SJCRH30 (cell line): ENCODE results near the gene GPC1. TPM values are rescaled to one million over a fixed set of nuclear protein-coding genes. Genes with fewer than 3 reads are reported as not detected.
A peak's percentile ranks its signal among the peaks of the same experiment; 100 is the strongest.

Source experiments
- DNase-seq, 2 experiments: peaks; one replicate each; pipeline ENCODE4 v3.0.0-alpha.2; 2015 to 2020
- H3K27ac ChIP-seq: fragments of 250-450 bp; sonication (Bioruptor Pico); 2 replicates; pipeline ENCODE4 v1.5.1; 2020; ENCODE audit warnings: mild to moderate bottlenecking, moderate library complexity
- H3K27me3 ChIP-seq: fragments of 250-450 bp; sonication (Bioruptor Pico); 2 replicates; pipeline ENCODE4 v1.5.1; 2020; ENCODE audit warnings: mild to moderate bottlenecking, moderate library complexity
- H3K36me3 ChIP-seq: fragments of 250-450 bp; sonication (Bioruptor Pico); 2 replicates; pipeline ENCODE4 v1.5.1; 2020; ENCODE audit warnings: mild to moderate bottlenecking, moderate library complexity
- H3K4me1 ChIP-seq: fragments of 250-450 bp; sonication (Bioruptor Pico); 2 replicates; pipeline ENCODE4 v1.5.1; 2020; ENCODE audit warnings: mild to moderate bottlenecking, moderate library complexity
- H3K4me3 ChIP-seq: fragments of 250-450 bp; sonication (Bioruptor Pico); 2 replicates; pipeline ENCODE4 v1.5.1; 2020; ENCODE audit warnings: mild to moderate bottlenecking, moderate library complexity
- H3K9me3 ChIP-seq: fragments of 250-450 bp; sonication (Bioruptor Pico); replicated peaks from 2 replicates; pipeline ENCODE4 v1.5.1; 2020; ENCODE audit warnings: mild to moderate bottlenecking, moderate library complexity
- total RNA-seq: library from RNA; depleted of rRNA; stranded (reverse); fragments of >200 nt; shearing (Covaris generic); gene quantifications from 2 replicates; pipeline ENCODE4 v1.2.3, GENCODE V29; 2014

GPC1 gene
- total RNA-seq, 1 experiment from 2014 or later = 78.1 TPM

GRCh38 chr2:240501531-240501991 is 66.1 kb downstream of the GPC1 start:
- no peak overlapping the region for H3K4me3 ChIP-seq
- H3K36me3 ChIP-seq = no peaks in the 10 kb centered on the region
- H3K4me1 ChIP-seq = peaks cover 5% of the 10 kb centered on the region
- H3K27me3 ChIP-seq = no peaks in the 10 kb centered on the region
- DNase-seq = no peak
- no peaks in the 10 kb centered on the region for H3K9me3 ChIP-seq
- H3K27ac ChIP-seq = no peak overlapping the region

- Histone ChIP-seq H3K27me3 (no peaks in the 10 kb centered on the region), H3K27ac (no peak overlapping the region), H3K36me3 (no peaks in the 10 kb centered on the region), H3K4me3 (no peak overlapping the region), H3K9me3 (no peaks in the 10 kb centered on the region), H3K4me1 (peaks cover 5% of the 10 kb centered on the region)
- DNase-seq = peak in 1 of 2 experiments; percentile 1
Observed at GRCh38 chr2:240502059-240502429, 66.6 kb downstream of the GPC1 start.

DNA sequence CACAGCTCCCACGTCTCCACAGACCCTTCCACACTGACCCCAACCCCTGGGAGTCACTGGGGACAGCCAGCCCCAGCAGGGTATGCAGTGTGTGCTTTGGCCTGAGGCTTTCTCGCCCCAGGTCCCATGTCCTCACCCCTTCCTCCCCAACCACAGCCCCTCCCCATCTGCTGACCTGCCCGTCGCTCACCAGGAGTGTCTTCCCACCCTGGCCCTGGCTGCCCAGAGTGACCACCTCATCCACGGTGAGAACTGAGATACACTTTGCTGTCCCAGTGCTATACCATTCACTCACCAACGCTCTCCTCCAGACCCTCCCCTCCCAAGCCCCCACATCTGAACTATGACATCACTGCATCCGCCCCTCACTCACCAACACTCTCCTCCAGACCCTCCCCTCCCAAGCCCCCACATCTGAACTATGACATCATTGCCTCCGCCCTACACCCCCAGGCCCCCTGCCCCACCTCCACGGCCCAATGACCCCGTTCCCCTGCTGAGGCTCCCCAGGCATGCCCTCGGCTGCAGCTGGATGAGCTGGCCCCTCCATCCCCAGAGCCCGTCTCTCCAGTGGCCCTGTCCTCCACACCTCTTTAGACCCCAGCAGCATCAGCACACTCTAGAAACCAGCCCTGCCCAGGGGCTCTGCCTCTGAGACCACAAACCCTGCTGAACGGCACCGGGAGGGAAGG is 67.1 kb downstream of the GPC1 start:
- H3K9me3 ChIP-seq = no peaks in the 10 kb centered on the region
- no peak overlapping the region for H3K27ac ChIP-seq
- no peaks in the 10 kb centered on the region for H3K36me3 ChIP-seq
- H3K27me3 ChIP-seq = no peaks in the 10 kb centered on the region
- no peak overlapping the region for H3K4me3 ChIP-seq
- peaks cover 5% of the 10 kb centered on the region for H3K4me1 ChIP-seq
- peak in 1 of 2 experiments; percentile 1 for DNase-seq

GRCh38 chr2:240503375-240503774 is 67.9 kb downstream of the GPC1 start:
- Histone ChIP-seq H3K4me3 (no peak overlapping the region), H3K27ac (no peak overlapping the region), H3K9me3 (no peaks in the 10 kb centered on the region), H3K4me1 (peaks cover 5% of the 10 kb centered on the region), H3K36me3 (no peaks in the 10 kb centered on the region), H3K27me3 (no peaks in the 10 kb centered on the region)
- DNase-seq = no peak

GRCh38 chr2:240503848-240504247 is 68.4 kb downstream of the GPC1 start:
- H3K36me3 ChIP-seq = no peaks in the 10 kb centered on the region
- DNase-seq = no peak
- no peak overlapping the region for H3K27ac ChIP-seq
- H3K4me3 ChIP-seq = no peak overlapping the region
- H3K27me3 ChIP-seq = no peaks in the 10 kb centered on the region
- H3K9me3 ChIP-seq = no peaks in the 10 kb centered on the region
- peaks cover 1% of the 10 kb centered on the region for H3K4me1 ChIP-seq

- Histone ChIP-seq H3K27ac (no peak overlapping the region), H3K4me3 (no peak overlapping the region), H3K27me3 (no peaks in the 10 kb centered on the region), H3K9me3 (no peaks in the 10 kb centered on the region), H3K4me1 (no peaks in the 10 kb centered on the region), H3K36me3 (no peaks in the 10 kb centered on the region)
- DNase-seq = no peak
Observed at GRCh38 chr2:240505910-240506309, 70.4 kb downstream of the GPC1 start.

DNA sequence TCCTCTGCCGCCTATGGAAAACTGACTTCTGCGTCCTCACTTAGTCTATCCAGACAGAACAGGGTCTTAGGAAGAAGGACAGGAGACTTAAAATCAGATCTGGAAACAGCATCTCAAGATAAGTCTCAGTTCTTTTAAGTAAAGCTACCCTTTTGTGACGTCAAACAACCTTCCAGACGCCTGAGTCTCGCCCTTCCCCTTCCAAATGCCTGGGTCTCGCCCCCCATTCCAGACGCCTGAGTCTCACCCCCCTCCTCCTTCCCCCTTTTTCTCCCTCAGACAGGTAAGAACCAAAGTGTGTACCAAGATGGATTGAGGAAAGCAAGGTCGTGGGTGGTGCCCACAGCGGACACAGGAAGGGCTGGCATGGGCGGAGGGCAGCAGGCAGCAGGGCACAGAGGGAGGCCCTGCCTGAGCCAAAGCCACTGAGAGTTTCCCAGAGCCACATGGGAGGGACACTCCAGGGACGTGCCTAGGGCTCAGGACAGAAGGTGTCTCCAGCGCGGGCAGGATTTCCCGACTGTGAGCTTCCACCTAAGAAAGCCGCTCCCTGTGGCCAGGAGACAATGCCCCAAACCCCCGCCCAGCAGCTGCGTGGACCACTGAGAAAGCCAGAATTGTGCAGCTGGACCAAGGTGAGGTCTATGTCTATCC is 71.1 kb downstream of the GPC1 start:
- no peaks in the 10 kb centered on the region for H3K36me3 ChIP-seq
- no peak overlapping the region for H3K4me3 ChIP-seq
- H3K27ac ChIP-seq = no peak overlapping the region
- DNase-seq = no peak
- no peaks in the 10 kb centered on the region for H3K9me3 ChIP-seq
- H3K4me1 ChIP-seq = no peaks in the 10 kb centered on the region
- H3K27me3 ChIP-seq = no peaks in the 10 kb centered on the region

- Histone ChIP-seq H3K4me3 (no peak overlapping the region), H3K4me1 (no peaks in the 10 kb centered on the region), H3K27ac (no peak overlapping the region), H3K9me3 (no peaks in the 10 kb centered on the region), H3K27me3 (no peaks in the 10 kb centered on the region), H3K36me3 (no peaks in the 10 kb centered on the region)
- no peak for DNase-seq
Observed at GRCh38 chr2:240507060-240507777, 71.8 kb downstream of the GPC1 start.

- Histone ChIP-seq H3K27me3 (no peaks in the 10 kb centered on the region), H3K9me3 (no peaks in the 10 kb centered on the region), H3K36me3 (no peaks in the 10 kb centered on the region), H3K4me1 (no peaks in the 10 kb centered on the region), H3K27ac (no peak overlapping the region), H3K4me3 (no peak overlapping the region)
- no peak for DNase-seq
Observed at GRCh38 chr2:240507778-240508251, 72.4 kb downstream of the GPC1 start.

DNA sequence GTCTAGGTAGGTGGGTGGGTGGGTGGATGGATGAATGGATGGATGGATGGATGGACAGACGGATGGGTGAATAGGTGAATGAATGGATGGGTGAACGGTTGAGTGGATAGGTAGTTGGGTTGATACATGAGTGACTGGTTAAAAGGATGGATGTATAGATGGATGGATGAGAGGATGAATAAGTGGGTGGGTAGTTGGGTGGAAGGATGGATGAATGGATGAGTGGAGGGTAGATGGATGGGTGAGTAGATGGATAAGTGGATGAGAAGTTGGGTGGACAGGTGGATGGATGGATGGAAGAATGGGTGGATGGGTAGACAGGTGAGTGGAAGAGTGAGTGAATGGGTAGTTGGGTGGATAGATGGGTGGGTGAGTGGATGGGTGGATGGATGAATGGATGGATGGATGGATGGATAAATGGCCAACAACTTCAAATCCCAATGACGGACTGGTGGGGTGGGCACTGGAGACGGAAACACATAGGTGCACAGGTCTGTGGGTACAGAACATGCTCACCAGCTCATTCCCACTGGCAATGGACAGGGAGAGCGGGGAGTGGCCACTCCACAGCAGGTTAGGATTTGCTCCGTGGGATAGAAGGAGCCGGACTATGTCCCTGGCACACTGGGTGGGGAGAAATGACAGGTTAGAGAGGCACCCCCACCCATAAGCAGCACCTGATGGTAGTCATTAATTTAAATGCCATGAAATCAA is 73.5 kb downstream of the GPC1 start:
- Histone ChIP-seq H3K36me3 (no peaks in the 10 kb centered on the region), H3K9me3 (no peaks in the 10 kb centered on the region), H3K4me3 (no peak overlapping the region), H3K27me3 (no peaks in the 10 kb centered on the region), H3K27ac (no peak overlapping the region), H3K4me1 (no peaks in the 10 kb centered on the region)
- DNase-seq = no peak

DNA sequence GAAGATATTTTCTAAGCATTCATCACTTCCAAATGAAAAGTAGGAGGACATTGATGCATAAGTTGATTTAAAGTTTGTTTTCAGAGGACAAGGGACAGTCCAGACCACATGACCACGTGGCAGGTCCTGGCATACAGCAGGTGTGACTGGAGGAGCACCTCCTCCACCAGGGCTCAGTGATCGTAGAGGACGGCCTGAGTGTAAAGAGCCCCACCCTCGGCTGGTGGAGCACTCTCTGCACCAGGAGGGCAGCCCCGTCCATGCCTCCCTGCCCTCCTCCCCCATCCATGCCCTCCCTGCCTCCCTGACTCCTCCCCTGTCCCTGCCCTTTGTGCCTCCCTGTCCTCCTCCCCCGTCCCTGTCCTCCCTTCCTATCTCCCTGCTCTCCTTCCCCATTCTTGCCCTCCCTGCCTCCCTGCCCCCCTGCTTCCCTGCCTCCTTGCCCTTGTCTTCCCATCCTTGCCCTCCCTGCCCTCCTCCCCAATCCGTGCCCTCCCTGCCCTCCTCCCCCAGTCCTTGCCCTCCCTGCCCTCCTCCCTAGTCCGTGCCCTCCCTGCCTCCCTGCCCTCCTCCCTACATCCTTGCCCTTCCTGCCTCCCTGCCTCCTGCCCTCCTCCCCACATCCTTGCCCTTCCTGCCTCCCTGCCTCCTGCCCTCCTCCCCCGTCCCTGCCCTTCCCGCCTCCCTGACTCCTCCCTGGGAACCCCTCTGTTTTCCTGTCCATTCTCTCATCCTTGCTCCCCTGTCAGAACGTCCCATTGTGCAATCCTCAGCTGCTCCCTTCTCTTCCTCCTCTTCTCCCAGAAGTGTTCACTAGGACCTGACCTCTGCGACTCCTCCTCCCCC is 74.4 kb downstream of the GPC1 start:
- Histone ChIP-seq H3K36me3 (no peaks in the 10 kb centered on the region), H3K27me3 (no peaks in the 10 kb centered on the region), H3K4me3 (no peak overlapping the region), H3K4me1 (no peaks in the 10 kb centered on the region), H3K27ac (no peak overlapping the region), H3K9me3 (no peaks in the 10 kb centered on the region)
- no peak for DNase-seq

GRCh38 chr2:240510513-240511210 is 75.2 kb downstream of the GPC1 start:
- Histone ChIP-seq H3K4me1 (no peaks in the 10 kb centered on the region), H3K27ac (no peak overlapping the region), H3K27me3 (no peaks in the 10 kb centered on the region), H3K4me3 (no peak overlapping the region), H3K36me3 (no peaks in the 10 kb centered on the region), H3K9me3 (no peaks in the 10 kb centered on the region)
- no peak for DNase-seq

DNA sequence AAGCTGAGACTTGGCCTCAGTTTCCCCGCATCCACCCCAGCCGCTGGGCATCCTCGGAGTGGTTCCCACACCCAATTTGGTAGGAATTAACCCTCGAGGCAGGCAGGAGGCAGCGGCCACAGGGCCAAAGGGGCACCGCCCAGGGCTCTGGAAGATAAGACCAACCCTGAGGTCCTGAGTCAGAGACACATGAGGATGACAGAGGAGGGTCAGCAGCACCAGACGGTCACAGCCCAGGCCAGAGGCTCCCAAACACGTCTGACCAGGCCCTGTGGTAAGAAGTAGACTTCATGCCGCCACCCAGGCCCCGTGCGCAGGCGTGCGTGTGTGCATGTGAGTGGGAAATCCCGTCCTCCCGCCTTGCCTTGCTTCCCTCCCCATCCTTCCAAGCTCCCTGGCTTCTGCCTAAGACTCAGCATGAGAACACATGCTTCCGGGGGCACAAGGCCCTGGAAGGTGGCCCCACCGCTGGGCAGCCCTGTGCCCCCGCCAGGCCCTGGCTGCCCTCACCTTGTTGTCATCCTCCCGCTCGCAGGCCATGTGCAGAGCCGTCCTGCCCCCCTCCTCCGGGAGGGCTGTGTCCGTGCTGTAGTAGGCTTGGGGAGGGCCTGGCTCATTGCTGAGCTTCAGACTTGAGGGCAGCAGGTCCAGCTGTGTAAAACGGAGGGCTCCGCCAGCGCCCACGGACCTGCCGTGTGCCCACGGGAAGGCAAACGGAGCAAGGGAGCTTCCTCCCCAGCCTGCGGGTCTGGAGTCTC is 76.1 kb downstream of the GPC1 start:
- no peak for DNase-seq
- Histone ChIP-seq H3K4me3 (no peak overlapping the region), H3K36me3 (no peaks in the 10 kb centered on the region), H3K9me3 (no peaks in the 10 kb centered on the region), H3K27me3 (no peaks in the 10 kb centered on the region), H3K27ac (no peak overlapping the region), H3K4me1 (no peaks in the 10 kb centered on the region)
